DND-41 (cell line): ENCODE data around the gene TMEM121.

Experiments
- CTCF ChIP-seq: IDR thresholded peaks from 2 replicates; pipeline ENCODE4 v1.5.1; 2012; ENCODE audit warnings: borderline replicate concordance, low read length, moderate library complexity, mild to moderate bottlenecking; ENCODE audit not compliant: poor library complexity, severe bottlenecking; ENCODE audit errors: extremely low read depth
- EZH2 ChIP-seq: IDR thresholded peaks from 3 replicates; pipeline ENCODE4 v1.6.1; 2012; ENCODE audit warnings: borderline replicate concordance, low read depth, mild to moderate bottlenecking, moderate library complexity, low read length, inconsistent platforms; ENCODE audit not compliant: severe bottlenecking

- TF ChIP-seq EZH2: no peak
- peak; percentile 100 for TF ChIP-seq CTCF
Measured at GRCh38 chr14:105480807-105481801, 45.3 kb upstream of the TMEM121 start.
